Gastroesophageal sphincter (tissue), 4 donors: Measurements from ENCODE around the gene ELOVL5. TPM values are rescaled to one million over a fixed set of nuclear protein-coding genes. Genes with fewer than 3 reads are reported as not detected.

ENCODE experiments used
- ATAC-seq: fragments of 150-250 bp; one replicate; pipeline ENCODE4 v1.9.1; 2016; ENCODE audit warnings: mild to moderate bottlenecking, moderate library complexity
- H3K27ac ChIP-seq, 4 donors: fragments of 200-600 bp; sonication (generic) in 3 of 4; 1 replicate in 3 of 4; 2 replicates in 1 of 4; pipeline ENCODE4 v1.5.1; 2016 to 2019
- H3K27me3 ChIP-seq: fragments of 200-600 bp; sonication (generic); one replicate; pipeline ENCODE4 v1.5.1; 2019
- H3K36me3 ChIP-seq, 2 donors: fragments of 200-600 bp; sonication (generic); one replicate each; pipeline ENCODE4 v1.5.1; 2019; ENCODE audit warnings: control low read depth in 1 of 2
- H3K4me1 ChIP-seq, 3 donors: fragments of 200-600 bp; sonication (generic); 1 replicate in 2 of 3; 2 replicates in 1 of 3; pipeline ENCODE4 v1.5.1; 2016 to 2019; ENCODE audit warnings: control low read depth in 2 of 3
- H3K4me3 ChIP-seq, 2 donors: fragments of 200-600 bp; sonication (generic); one replicate each; pipeline ENCODE4 v1.5.1; 2019; ENCODE audit warnings: mild to moderate bottlenecking in 1 of 2, moderate library complexity in 1 of 2
- H3K9me3 ChIP-seq, 3 donors: fragments of 200-600 bp; sonication (generic); one replicate each; pipeline ENCODE4 v1.5.1; 2017 to 2019; ENCODE audit warnings: control low read depth in 2 of 3
- CTCF ChIP-seq, 4 experiments: fragments of 200-600 bp in 2 of 4; fragments of 450-650 bp in 2 of 4; sonication (generic) in 1 of 4; IDR thresholded peaks; one replicate each; pipeline ENCODE4 v1.5.1; 2017 to 2019; ENCODE audit warnings: antibody characterized with exemption in 4 of 4, mild to moderate bottlenecking in 2 of 4, moderate library complexity in 2 of 4
- EP300 ChIP-seq: sonication (generic); formaldehyde crosslinking; IDR thresholded peaks from one replicate; pipeline ENCODE4 v1.6.1; 2017; ENCODE audit warnings: antibody characterized with exemption, mild to moderate bottlenecking
- POLR2A ChIP-seq, 2 donors: fragments of 450-650 bp; IDR thresholded peaks; one replicate each; pipeline ENCODE4 v1.6.1; 2017; ENCODE audit warnings: antibody characterized with exemption in 2 of 2, mild to moderate bottlenecking in 2 of 2, moderate library complexity in 1 of 2
- POLR2AphosphoS5 ChIP-seq: sonication (generic); formaldehyde crosslinking; IDR thresholded peaks from one replicate; pipeline ENCODE4 v1.6.1; 2017; ENCODE audit warnings: antibody characterized with exemption
- WGBS, 2 donors: methylation state at CpG; one replicate each; pipeline ENCODE4 v1.1.5; 2018; ENCODE audit warnings: low coverage in 1 of 2; 5-methylcytosine and 5-hydroxymethylcytosine counted together
- total RNA-seq, 4 donors: library from RNA; depleted of rRNA; stranded (reverse); fragments of >200 nt; gene quantifications; one replicate each; pipeline ENCODE4 v1.1.0, GENCODE V29; 2016

Gene ELOVL5
- total RNA-seq, 4 donors from 2014 or later, result 51.5 to 94.6 (median 64.6) TPM

DNA sequence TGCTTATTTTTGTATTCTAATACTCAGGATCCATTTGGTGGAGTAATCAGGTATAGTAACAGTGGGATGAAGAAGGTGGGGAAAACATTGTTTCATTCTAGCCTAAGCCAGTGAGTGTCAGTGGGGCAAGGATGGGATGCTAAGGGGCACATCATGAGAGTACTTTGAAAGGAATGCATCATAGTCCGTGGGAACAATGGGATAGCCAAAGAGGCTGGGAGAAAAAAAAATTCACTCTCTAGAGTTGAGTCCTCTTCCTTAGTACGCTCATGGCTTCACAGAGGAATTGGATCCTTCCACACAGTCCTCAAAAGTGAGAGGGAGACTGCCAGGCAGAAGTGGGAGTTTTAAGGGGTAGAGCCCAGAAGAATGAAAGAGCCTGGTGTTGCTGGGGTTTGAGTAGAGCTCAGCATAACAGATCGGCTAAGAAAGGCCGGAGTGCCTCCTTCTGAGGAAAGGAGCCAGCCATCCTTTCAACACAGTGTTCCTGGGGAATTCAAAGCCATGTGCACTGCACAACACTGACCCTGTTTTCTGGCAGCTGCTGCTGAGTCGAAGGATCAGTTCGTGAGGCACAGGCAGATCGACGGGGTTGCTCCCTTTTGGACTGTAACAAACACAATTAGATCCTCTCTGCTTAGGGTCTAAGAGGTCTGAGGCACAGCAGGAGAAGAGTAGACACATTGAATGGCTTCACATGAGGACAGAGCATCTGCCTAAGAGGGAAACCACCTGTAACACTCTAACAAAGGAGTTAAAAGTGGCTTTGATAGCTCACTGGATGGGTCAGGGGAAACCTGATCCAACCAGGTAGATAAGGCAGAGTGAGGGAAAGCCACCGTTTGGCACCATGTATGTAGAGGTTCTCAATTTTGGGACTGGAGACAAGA lies 61.2 kb downstream of the ELOVL5 start:
- TF ChIP-seq POLR2AphosphoS5, result no peak
- TF ChIP-seq CTCF (IDR thresholded peaks at IDR 0.05), result no peak
- TF ChIP-seq EP300, result no peak
- TF ChIP-seq POLR2A (IDR thresholded peaks at IDR 0.05), result no peak
- WGBS, 2 donors, result 62 to 64% methylated on average over 3 to 6 of the region's 9 CpGs
- H3K27ac ChIP-seq, result no peak overlapping the region

GRCh38 chr6:53284901-53285300 lies 63.8 kb downstream of the ELOVL5 start:
- H3K27me3 ChIP-seq, result no peaks in the 10 kb centered on the region
- WGBS, 2 donors, result 68 to 88% methylated on average over 3 to 4 of the region's 4 CpGs
- ATAC-seq, result no peak
- no peak for TF ChIP-seq POLR2AphosphoS5
- TF ChIP-seq EP300, result no peak
- no peak for TF ChIP-seq CTCF (IDR thresholded peaks at IDR 0.05)
- TF ChIP-seq POLR2A (IDR thresholded peaks at IDR 0.05), result no peak
- H3K9me3 ChIP-seq, result no peaks in the 10 kb centered on the region
- no peak overlapping the region for H3K27ac ChIP-seq
- H3K4me1 ChIP-seq, result peaks cover 0 to 33% (median 0%) of the 10 kb centered on the region in 3 donors
- peaks cover 0 to 25% of the 10 kb centered on the region in 2 donors for H3K36me3 ChIP-seq
- H3K4me3 ChIP-seq, result no peak overlapping the region

More for the DNA sequence above, 61.2 kb downstream of the ELOVL5 start:
- H3K27me3 ChIP-seq, result no peaks in the 10 kb centered on the region
- H3K36me3 ChIP-seq, result peaks cover 0 to 26% of the 10 kb centered on the region in 2 donors
- H3K4me3 ChIP-seq, result no peak overlapping the region
- ATAC-seq, result peak; percentile 36
- no peaks in the 10 kb centered on the region for H3K9me3 ChIP-seq
- H3K4me1 ChIP-seq, result peaks cover 0 to 15% (median 0%) of the 10 kb centered on the region in 3 donors

DNA sequence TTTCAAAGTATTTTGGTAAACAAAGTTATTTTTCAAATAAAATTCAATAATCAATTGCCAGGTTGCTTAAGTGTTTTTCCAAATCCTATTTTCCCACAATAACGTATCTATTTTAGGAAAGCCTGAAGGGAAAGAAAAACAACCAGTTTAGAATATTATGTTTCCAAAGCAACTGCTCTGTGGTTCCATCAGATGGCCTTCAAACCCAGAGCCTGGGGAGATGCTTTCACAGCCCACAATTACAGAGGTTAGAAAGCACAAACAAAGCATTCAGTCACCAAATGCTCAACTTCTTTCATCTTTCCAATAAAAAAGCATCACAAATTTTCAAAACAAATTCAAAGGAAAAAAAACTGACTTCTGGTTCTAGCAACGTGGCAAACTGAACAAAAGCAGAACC lies 66.0 kb downstream of the ELOVL5 start:
- Histone ChIP-seq H3K4me3 (no peak overlapping the region), H3K9me3 (no peaks in the 10 kb centered on the region), H3K4me1 (peaks cover 0 to 31% (median 0%) of the 10 kb centered on the region in 3 donors), H3K27me3 (no peaks in the 10 kb centered on the region), H3K27ac (peak overlapping the region in 2 of 4 donors; percentile 11 to 47), H3K36me3 (peaks cover 0 to 11% of the 10 kb centered on the region in 2 donors)
- WGBS, 2 donors, result 19 to 43% methylated on average over 2 of the region's 2 CpGs
- TF ChIP-seq POLR2AphosphoS5, result no peak
- no peak for TF ChIP-seq EP300
- TF ChIP-seq POLR2A (IDR thresholded peaks at IDR 0.05), result no peak
- no peak for TF ChIP-seq CTCF (IDR thresholded peaks at IDR 0.05)
- ATAC-seq, result no peak

GRCh38 chr6:53282234-53282633 lies 66.5 kb downstream of the ELOVL5 start:
- Histone ChIP-seq H3K4me3 (no peak overlapping the region), H3K36me3 (peaks cover 0 to 8% of the 10 kb centered on the region in 2 donors), H3K4me1 (peaks cover 0 to 27% (median 0%) of the 10 kb centered on the region in 3 donors), H3K27ac (peak overlapping the region in 2 of 4 donors; percentile 11 to 47), H3K27me3 (no peaks in the 10 kb centered on the region), H3K9me3 (no peaks in the 10 kb centered on the region)
- ATAC-seq, result no peak
- no peak for TF ChIP-seq CTCF (IDR thresholded peaks at IDR 0.05)
- no peak for TF ChIP-seq EP300
- TF ChIP-seq POLR2A (IDR thresholded peaks at IDR 0.05), result no peak
- TF ChIP-seq POLR2AphosphoS5, result no peak
- WGBS, 2 donors, result 56 to 72% methylated on average over 2 of the region's 2 CpGs
